GM21825 (cell line): ENCODE data around the gene GRIN1.
"Not testable (repeated sequence)": the region's sequence is repeated elsewhere in the genome, so short reads cannot be mapped to it uniquely, and the experiment has no call there.

ENCODE experiments used
- ATAC-seq: cut with Tn5 transposase; IDR thresholded peaks from one replicate; pipeline ENCODE4 v1.9.1; 2021; ENCODE audit warnings: mild to moderate bottlenecking, moderate library complexity; ENCODE audit not compliant: unreplicated experiment

Gene GRIN1

DNA sequence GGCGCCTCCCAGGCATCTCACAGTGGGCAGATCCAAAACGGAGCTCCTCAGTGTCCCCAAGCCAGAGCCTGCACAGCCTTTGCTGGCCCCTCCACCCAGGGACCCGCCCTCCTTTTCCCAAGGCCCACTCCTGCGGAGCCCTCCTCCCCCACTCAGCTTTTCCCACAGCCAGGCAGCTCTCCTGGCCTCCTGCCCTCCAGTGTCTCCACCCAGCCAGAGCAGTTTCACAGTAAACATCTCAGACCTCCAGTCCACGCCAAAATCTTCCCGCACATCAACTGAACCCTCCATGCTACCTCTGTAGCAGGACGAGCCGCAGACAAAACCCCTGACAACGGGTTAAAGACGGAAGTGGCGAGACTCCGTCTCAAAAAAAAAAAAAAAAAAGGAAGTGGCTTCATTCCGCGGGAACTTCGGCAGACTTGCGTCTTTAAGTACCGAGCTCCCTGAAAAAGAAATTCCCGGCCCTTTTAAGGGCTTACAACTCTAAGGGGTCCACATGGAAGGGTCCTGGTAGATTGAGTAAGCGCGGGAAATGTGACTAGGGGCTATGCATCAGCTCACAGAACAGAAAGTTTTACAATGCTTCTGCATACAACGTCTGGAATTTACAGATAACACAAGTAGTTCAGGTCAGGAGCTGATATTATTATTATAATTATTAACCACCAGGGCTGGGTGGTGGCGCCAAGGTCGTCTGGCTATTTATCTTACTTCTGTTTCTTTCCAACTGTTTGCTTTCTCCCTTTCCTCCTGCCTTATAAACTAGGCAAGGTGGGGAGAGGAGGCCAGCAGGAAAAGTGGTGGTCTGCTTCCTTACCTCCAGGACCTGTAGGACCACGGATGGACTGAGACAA is 11.4 kb upstream of the GRIN1 start:
- ATAC-seq = no peak

DNA sequence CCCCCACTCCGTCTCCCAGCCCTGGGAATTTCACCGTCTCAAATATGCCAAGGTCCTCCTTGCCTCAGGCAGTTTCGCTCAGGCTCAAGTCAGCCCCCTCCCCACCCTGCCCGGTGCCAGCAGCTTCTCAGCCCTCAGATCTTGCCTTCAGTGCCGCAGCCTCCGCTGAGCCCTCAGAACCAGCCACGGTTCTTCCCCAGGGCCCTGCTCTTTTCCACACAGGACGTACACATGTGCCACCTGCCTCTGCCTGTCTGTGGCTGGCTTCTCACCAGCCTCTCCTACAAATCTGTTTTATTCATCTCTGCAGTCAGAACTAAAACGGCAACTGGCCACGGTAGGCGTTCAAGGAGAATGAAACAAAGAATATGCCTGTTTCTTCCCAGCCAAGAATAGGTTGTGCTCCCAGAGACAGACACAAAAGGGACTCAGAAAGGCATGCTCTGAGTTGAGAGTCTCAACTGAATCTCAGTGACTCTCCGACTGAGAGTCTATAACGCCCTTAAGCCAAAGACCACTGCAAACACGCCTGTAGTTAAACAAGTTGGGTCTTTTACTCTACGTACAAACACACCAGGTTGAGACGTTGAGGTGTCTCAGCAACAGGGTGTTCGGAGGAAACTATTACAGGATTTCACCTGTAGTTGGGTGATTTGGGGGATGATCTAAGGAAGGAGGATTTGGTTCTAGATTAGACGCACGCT is 10.6 kb upstream of the GRIN1 start:
- no peak for ATAC-seq

DNA sequence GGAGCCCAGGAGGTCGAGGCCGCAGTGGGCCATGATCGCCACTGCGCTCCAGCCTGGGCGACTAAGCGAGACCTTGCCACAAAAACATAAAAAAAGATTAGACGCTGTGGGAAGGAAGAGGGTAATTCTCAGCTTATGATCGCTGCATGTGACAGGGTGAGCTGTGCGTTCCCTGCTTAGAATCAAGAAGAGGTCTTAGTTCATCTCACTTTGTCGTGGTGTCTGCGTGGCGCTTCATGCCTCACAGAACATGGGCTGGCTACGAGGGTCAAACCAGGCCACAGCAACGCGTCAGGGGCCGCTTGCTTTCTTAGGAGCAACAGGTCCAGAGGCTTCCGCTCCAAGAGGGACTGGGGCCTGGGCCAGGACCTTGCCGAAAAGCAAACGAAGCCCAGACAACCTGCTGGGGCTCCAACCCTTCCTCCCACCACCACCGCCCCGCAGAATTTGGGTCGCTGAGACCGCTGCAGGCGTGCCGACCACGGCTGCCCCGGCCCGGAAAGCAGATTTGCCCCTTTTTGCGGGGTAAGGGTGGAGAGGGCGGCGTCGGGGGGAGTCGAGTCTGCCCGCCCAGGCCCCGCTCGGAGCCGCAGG is 10.0 kb upstream of the GRIN1 start:
- peak; percentile 6 for ATAC-seq

DNA sequence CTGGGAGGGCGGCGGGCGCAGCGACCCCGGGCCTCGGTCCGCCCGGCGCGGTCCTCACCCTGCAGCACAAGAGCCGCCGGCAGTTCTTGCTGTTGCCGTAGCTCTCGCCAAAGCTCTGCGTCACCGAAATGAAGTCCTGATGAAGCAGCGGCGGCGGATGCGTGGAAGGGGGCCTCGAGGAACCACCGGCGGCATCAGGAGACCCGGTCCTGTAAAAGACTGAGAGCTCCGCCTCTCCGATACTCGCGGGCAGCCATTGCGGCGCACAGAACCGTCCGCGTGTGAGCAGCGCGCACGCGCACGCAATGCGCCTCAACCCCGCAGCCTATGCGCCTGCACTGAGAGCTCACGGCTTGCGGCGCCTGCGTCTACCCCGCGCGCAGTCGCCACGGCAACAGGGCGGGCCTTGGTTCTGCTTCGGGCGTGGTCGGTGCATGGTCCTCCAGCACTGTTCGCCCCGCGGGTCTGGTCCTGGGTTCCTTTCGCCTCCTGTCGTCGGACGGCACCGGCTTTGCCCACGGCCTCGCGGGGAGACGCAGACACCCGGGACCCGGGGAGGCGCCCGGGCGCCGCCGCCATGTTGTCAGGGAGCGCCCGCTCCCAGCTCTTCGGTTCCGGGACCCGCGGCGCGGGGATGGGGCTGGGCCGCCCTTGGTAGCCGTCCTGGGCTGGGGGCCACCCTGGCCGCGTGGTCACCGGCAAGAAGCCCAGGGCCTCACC is 9.3 kb upstream of the GRIN1 start:
- ATAC-seq = peak; percentile 67

GRCh38 chr9:137130176-137130755 is 8.7 kb upstream of the GRIN1 start:
- ATAC-seq = peak; percentile 8

DNA sequence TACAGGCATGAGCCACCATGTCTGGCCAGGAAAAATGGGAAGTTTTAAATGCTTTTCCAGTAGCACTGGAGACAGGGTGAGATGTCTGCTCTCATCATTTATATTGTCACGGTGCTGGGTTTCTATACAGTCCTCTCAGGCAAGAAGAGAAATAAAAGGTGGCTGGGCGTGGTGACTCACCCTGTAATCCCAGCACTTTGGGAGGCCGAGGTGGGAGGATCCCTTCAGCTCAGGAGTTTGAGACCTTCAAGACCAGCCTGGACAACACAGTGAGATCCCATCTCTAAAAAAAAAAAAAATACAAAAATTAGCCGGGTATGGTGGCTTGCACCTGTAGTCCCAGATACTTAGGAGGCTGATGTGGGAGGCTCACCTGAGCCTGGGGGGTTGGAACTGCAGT is 4.8 kb upstream of the GRIN1 start:
- no peak for ATAC-seq

DNA sequence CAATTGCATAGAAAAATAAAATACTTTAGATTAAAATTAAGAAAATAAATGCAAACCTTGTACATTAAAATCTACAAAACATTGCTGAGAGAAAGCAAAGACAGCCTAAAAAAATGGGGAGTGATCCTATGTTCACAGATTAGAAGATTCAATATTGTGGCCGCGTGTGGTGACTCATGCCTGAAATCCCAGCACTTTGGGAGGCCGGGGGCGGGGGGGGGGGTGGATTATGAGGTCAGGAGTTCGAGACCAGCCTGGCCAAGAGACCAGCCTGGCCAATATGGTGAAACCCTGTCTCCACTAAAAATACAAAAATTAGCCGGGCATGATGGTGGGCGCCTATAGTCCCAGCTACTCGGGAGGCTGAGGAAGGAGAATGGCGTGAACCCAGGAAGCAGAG is 3.8 kb upstream of the GRIN1 start:
- ATAC-seq = not testable (repeated sequence)

- no peak for ATAC-seq
Observed at GRCh38 chr9:137136261-137136880, 2.6 kb upstream of the GRIN1 start.

DNA sequence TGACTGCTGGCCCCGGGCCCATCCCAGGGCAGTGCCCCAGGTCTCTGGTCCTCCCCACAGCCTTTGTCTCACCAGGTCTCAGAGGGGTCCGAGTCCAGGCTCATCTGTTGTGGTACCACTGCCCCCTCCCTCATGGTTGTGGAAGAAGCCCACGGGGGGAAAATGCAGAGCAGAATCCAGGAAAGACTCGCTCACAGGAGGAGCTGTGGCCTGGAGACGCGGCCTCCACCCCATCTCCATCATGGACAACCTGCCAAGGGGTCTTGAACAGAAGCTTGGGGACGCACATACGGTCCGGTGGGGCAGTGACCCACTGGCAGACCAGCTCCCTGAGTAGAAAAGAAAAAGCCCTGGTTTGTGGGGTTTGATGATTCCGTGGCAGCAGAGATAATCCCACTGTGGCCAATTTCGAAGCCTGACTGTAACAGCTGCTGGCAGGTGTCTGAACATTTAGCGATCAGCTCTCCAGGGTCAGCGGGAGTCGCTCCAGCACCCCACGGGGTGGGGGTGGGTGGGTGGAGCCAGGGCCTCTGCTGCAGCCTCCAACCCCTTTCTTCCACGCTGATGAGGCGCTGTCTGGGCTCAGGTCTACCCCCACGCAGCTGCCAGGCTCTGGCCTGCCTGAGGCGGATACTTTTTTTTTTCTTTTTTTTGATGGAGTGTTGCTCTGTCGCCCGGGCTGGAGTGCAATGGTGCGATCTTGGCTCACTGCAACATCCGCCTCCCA is 1.9 kb upstream of the GRIN1 start:
- no peak for ATAC-seq

DNA sequence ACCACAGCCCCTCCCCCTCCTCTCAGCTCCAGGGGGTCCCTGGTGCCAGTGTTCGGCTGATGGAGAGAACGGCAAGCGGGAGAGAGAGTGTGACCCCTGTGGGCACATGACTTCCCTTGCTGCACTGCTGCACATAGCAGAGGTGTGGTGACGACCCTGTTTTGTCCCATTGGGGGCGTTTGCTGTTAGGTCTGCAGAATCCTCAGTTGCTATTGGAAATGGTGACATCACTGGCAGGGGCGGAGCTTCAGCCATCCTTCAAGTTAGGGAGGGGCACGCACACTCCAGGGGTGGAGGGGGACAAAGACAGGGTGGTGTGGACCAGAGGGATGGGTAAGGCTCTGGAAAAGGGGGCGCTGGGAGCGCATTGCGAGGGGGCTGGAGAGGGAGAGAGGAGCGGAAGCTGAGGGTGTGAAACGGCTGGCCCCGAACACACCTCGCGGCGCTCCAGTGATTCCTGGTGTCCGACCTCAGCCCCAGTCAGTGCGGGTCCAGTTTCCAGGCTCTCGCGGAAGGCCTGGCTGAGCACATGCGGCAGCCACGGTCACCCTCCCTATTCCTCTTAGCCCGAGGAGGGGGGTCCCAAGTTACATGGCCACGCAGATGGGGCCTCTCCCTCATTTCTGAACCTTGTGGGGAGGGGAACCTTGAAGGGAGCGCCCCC is 764 bp upstream of the GRIN1 start:
- ATAC-seq = no peak

GRCh38 chr9:137139468-137140150 is 655 bp downstream of the GRIN1 start:
- ATAC-seq = no peak

DNA sequence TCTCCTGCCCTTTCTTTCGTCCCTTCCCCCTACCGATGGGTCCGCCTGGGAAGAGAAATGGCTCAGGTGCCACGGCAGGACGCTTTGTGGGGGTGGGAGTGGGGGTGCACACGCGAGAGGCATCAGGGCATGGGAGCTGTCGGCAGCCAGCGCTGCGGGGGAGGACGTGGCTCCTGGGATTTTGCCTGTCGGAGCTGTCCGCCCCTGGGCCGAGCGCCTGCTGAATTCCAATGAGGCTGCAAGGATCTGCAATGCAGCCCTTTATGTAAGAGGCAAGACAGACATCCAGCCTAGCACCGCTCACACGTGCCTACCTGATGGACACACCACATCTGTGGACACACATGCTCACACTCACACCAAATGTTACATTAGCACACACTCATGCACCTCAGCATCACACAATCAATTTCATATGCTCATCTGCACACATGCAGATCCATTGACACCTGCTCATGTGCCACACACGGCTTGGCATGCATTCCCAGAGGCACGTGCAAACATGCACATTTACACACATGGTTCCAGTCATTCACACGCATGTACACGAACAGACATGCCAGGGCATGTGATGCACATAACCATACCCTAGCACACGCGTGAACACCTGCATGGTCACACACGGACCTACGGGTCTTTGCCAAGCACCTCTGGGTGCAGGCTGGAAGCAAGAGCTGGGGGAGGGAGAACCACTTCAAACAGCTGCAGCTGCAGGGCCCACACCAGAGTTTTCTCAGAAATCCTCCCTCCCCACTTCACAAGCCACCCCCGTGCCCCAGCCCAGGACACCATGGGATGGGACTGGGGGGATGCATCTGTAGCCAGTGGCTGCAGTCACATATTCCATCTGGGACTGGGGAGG is 1.4 kb downstream of the GRIN1 start:
- ATAC-seq = no peak

GRCh38 chr9:137141050-137141810 is 2.3 kb downstream of the GRIN1 start:
- ATAC-seq = no peak

GRCh38 chr9:137141976-137142936 is 3.3 kb downstream of the GRIN1 start:
- no peak for ATAC-seq

- no peak for ATAC-seq
Observed at GRCh38 chr9:137143459-137143858, 4.5 kb downstream of the GRIN1 start.
